HEK293 (cell line): ENCODE data around the gene FAN1.

Experiments used
- REST ChIP-seq: fragments of 450-650 bp; formaldehyde crosslinking; IDR thresholded peaks from 2 replicates; pipeline ENCODE4 v1.5.1; 2016; ENCODE audit warnings: missing biosample characterization, missing genetic modification characterization
- YY1 ChIP-seq: fragments of 450-650 bp; formaldehyde crosslinking; IDR thresholded peaks from 2 replicates; pipeline ENCODE4 v1.5.1; 2018; ENCODE audit warnings: missing biosample characterization, missing genetic modification characterization
- ZBTB20 ChIP-seq: fragments of 450-650 bp; formaldehyde crosslinking; IDR thresholded peaks from 2 replicates; pipeline ENCODE4 v1.5.1; 2016; ENCODE audit warnings: missing biosample characterization, missing genetic modification characterization
- ZNF248 ChIP-seq: fragments of 450-650 bp; formaldehyde crosslinking; IDR thresholded peaks from 2 replicates; pipeline ENCODE4 v1.5.1; 2017; ENCODE audit warnings: missing biosample characterization, missing genetic modification characterization
- ZNF274 ChIP-seq, 2 experiments: fragments of 200-500 bp in 1 of 2; fragments of 450-650 bp in 1 of 2; sonication (Bioruptor generic) in 1 of 2; formaldehyde crosslinking in 1 of 2; IDR thresholded peaks; 2 replicates each; pipeline versions ENCODE4 v1.5.1 to v1.6.1; 2014 to 2016; ENCODE audit warnings: borderline replicate concordance in 1 of 2, inconsistent platforms in 1 of 2, low read length in 1 of 2, missing biosample characterization in 1 of 2, missing genetic modification characterization in 1 of 2
- ZNF449 ChIP-seq: fragments of 450-650 bp; formaldehyde crosslinking; IDR thresholded peaks from 2 replicates; pipeline ENCODE4 v1.5.1; 2017; ENCODE audit warnings: missing biosample characterization, mild to moderate bottlenecking, missing genetic modification characterization, moderate library complexity
- ZNF514 ChIP-seq: fragments of 450-650 bp; formaldehyde crosslinking; IDR thresholded peaks from 2 replicates; pipeline ENCODE4 v1.5.1; 2016; ENCODE audit warnings: missing biosample characterization, missing genetic modification characterization
- ZNF558 ChIP-seq: fragments of 450-650 bp; formaldehyde crosslinking; IDR thresholded peaks from 2 replicates; pipeline ENCODE4 v1.5.1; 2016; ENCODE audit warnings: missing biosample characterization, missing genetic modification characterization
- ZNF560 ChIP-seq: fragments of 450-650 bp; formaldehyde crosslinking; IDR thresholded peaks from 2 replicates; pipeline ENCODE4 v1.5.1; 2017; ENCODE audit warnings: missing biosample characterization, missing genetic modification characterization, borderline replicate concordance
- ZNF747 ChIP-seq: fragments of 450-650 bp; formaldehyde crosslinking; IDR thresholded peaks from 2 replicates; pipeline ENCODE4 v1.5.1; 2016; ENCODE audit warnings: missing biosample characterization, missing genetic modification characterization
- TF ChIP-seq, protein P1 (sequence below): fragments of 450-650 bp; formaldehyde crosslinking; IDR thresholded peaks from 2 replicates; pipeline ENCODE4 v1.5.1; 2016; ENCODE audit warnings: missing biosample characterization, missing genetic modification characterization
- TF ChIP-seq, protein P2 (sequence below): fragments of 450-650 bp; formaldehyde crosslinking; optimal IDR thresholded peaks from 2 replicates; pipeline ENCODE3; 2016; ENCODE audit warnings: missing biosample characterization, mild to moderate bottlenecking, missing genetic modification characterization
- TF ChIP-seq, protein P3 (sequence below): fragments of 450-650 bp; formaldehyde crosslinking; IDR thresholded peaks from 2 replicates; pipeline ENCODE4 v1.5.1; 2016; ENCODE audit warnings: missing biosample characterization, missing genetic modification characterization

GRCh38 chr15:30973379-30973778 lies 69.7 kb downstream of the FAN1 start:
- TF ChIP-seq, protein P1, sequence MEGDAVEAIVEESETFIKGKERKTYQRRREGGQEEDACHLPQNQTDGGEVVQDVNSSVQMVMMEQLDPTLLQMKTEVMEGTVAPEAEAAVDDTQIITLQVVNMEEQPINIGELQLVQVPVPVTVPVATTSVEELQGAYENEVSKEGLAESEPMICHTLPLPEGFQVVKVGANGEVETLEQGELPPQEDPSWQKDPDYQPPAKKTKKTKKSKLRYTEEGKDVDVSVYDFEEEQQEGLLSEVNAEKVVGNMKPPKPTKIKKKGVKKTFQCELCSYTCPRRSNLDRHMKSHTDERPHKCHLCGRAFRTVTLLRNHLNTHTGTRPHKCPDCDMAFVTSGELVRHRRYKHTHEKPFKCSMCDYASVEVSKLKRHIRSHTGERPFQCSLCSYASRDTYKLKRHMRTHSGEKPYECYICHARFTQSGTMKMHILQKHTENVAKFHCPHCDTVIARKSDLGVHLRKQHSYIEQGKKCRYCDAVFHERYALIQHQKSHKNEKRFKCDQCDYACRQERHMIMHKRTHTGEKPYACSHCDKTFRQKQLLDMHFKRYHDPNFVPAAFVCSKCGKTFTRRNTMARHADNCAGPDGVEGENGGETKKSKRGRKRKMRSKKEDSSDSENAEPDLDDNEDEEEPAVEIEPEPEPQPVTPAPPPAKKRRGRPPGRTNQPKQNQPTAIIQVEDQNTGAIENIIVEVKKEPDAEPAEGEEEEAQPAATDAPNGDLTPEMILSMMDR (tag by site-specific recombination), result no peak
- TF ChIP-seq ZNF747 (tag by site-specific recombination), result no peak
- no peak for TF ChIP-seq ZNF274 (IDR thresholded peaks at IDR 0.05; ENCODE audit: low read length)
- no peak for TF ChIP-seq ZNF274 (tag by site-specific recombination; IDR thresholded peaks at IDR 0.05; ENCODE audit: borderline replicate concordance)
- no peak for TF ChIP-seq ZNF558 (tag by site-specific recombination)
- no peak for TF ChIP-seq REST (tag by site-specific recombination)
- TF ChIP-seq ZNF560 (tag by site-specific recombination), result no peak
- TF ChIP-seq, protein P2, sequence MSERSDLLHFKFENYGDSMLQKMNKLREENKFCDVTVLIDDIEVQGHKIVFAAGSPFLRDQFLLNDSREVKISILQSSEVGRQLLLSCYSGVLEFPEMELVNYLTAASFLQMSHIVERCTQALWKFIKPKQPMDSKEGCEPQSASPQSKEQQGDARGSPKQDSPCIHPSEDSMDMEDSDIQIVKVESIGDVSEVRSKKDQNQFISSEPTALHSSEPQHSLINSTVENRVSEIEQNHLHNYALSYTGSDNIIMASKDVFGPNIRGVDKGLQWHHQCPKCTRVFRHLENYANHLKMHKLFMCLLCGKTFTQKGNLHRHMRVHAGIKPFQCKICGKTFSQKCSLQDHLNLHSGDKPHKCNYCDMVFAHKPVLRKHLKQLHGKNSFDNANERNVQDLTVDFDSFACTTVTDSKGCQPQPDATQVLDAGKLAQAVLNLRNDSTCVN (tag by site-specific recombination), result no peak
- TF ChIP-seq YY1 (tag by site-specific recombination), result no peak
- no peak for TF ChIP-seq ZNF514 (tag by site-specific recombination)
- TF ChIP-seq ZBTB20, result no peak
- TF ChIP-seq ZNF248 (tag by site-specific recombination), result no peak
- TF ChIP-seq ZNF449 (tag by site-specific recombination), result no peak
- TF ChIP-seq, protein P3, sequence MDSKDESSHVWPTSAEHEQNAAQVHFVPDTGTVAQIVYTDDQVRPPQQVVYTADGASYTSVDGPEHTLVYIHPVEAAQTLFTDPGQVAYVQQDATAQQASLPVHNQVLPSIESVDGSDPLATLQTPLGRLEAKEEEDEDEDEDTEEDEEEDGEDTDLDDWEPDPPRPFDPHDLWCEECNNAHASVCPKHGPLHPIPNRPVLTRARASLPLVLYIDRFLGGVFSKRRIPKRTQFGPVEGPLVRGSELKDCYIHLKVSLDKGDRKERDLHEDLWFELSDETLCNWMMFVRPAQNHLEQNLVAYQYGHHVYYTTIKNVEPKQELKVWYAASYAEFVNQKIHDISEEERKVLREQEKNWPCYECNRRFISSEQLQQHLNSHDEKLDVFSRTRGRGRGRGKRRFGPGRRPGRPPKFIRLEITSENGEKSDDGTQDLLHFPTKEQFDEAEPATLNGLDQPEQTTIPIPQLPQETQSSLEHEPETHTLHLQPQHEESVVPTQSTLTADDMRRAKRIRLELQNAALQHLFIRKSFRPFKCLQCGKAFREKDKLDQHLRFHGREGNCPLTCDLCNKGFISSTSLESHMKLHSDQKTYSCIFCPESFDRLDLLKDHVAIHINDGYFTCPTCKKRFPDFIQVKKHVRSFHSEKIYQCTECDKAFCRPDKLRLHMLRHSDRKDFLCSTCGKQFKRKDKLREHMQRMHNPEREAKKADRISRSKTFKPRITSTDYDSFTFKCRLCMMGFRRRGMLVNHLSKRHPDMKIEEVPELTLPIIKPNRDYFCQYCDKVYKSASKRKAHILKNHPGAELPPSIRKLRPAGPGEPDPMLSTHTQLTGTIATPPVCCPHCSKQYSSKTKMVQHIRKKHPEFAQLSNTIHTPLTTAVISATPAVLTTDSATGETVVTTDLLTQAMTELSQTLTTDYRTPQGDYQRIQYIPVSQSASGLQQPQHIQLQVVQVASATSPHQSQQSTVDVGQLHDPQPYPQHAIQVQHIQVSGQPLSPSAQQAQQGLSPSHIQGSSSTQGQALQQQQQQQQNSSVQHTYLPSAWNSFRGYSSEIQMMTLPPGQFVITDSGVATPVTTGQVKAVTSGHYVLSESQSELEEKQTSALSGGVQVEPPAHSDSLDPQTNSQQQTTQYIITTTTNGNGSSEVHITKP (tag by site-specific recombination), result no peak
